ENCODE results near the gene RNF141.

Gene RNF141

DNA sequence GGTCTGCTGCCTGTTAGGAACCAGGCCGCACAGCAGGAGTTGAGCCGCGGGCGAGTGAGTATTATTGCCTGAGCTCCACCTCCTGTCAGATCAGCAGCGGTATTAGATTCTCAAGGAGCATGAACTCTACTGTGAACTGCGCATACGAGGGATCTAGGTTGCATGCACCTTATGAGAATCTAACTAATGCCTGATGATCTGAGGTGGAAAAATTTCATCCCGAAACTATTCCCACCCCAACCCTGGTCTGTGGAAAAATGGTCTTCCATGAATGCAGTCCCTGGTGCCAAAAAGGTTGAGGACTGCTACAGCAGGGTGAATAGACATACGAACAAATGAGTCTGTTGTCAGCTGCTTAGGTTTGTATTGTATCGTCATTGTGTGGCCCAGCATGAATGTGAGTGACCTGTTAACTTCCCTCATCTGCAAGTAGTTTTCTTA, 29.8 kb downstream of the RNF141 start:
- no peaks in the 10 kb centered on the region for H3K4me1 ChIP-seq (ENCODE audit: insufficient read depth, low read length)
- H3K27me3 ChIP-seq (ENCODE audit: insufficient read depth, low read length, poor library complexity), result no peaks in the 10 kb centered on the region
- no peak overlapping the region for H3K4me2 ChIP-seq (ENCODE audit: insufficient read depth, low read length)
- H4K20me1 ChIP-seq (ENCODE audit: insufficient read depth, low read length), result no peaks in the 10 kb centered on the region
- no peak for DNase-seq
- no peak overlapping the region for H3K27ac ChIP-seq (ENCODE audit: low read length)
- H3K79me2 ChIP-seq (ENCODE audit: insufficient read depth, low read length), result no peaks in the 10 kb centered on the region
- H2AFZ ChIP-seq (ENCODE audit: low read depth, low read length), result no peak overlapping the region
- H3K4me3 ChIP-seq (ENCODE audit: low read depth in 1 of 2, low read length in 2 of 2), result no peak overlapping the region
- TF ChIP-seq, protein P1, sequence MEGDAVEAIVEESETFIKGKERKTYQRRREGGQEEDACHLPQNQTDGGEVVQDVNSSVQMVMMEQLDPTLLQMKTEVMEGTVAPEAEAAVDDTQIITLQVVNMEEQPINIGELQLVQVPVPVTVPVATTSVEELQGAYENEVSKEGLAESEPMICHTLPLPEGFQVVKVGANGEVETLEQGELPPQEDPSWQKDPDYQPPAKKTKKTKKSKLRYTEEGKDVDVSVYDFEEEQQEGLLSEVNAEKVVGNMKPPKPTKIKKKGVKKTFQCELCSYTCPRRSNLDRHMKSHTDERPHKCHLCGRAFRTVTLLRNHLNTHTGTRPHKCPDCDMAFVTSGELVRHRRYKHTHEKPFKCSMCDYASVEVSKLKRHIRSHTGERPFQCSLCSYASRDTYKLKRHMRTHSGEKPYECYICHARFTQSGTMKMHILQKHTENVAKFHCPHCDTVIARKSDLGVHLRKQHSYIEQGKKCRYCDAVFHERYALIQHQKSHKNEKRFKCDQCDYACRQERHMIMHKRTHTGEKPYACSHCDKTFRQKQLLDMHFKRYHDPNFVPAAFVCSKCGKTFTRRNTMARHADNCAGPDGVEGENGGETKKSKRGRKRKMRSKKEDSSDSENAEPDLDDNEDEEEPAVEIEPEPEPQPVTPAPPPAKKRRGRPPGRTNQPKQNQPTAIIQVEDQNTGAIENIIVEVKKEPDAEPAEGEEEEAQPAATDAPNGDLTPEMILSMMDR (IDR thresholded peaks at IDR 0.05; ENCODE audit: borderline replicate concordance, extremely low read depth, low read length, poor library complexity, severe bottlenecking), result no peak
- TF ChIP-seq EZH2 (IDR thresholded peaks at IDR 0.05; ENCODE audit: borderline replicate concordance, low read depth, low read length, severe bottlenecking), result no peak
- no peak for ATAC-seq (ENCODE audit: insufficient read depth, low read depth)
- no peak overlapping the region for H3K9ac ChIP-seq (ENCODE audit: low read depth, low read length)
- H3K36me3 ChIP-seq (ENCODE audit: insufficient read depth, low read length), result peaks cover 25% of the 10 kb centered on the region
- no peaks in the 10 kb centered on the region for H3K9me3 ChIP-seq (ENCODE audit: insufficient read depth, low read length, severe bottlenecking)

DNA sequence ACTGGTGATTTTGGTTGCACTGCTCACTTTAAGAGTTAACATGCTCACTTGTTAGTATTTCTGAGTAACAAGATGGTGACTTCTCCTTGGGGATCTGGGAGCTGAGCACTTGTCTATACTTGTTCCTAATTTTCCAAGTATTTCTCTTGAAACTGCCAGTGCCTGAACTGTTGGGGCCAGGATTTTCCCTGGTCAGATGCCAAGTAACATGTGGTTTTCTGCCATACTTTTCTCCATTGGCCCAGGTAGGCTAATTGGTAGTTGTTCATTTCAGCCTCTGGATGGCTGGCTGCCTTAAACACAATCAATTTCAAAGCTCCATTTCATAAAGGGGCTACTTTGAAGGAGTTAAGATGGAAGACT, 35.0 kb downstream of the RNF141 start:
- no peak overlapping the region for H3K4me3 ChIP-seq (ENCODE audit: low read depth in 1 of 2, low read length in 2 of 2)
- DNase-seq, result no peak
- H3K4me2 ChIP-seq (ENCODE audit: insufficient read depth, low read length), result no peak overlapping the region
- no peak overlapping the region for H3K9ac ChIP-seq (ENCODE audit: low read depth, low read length)
- no peak overlapping the region for H3K27ac ChIP-seq (ENCODE audit: low read length)
- no peaks in the 10 kb centered on the region for H3K4me1 ChIP-seq (ENCODE audit: insufficient read depth, low read length)
- no peaks in the 10 kb centered on the region for H4K20me1 ChIP-seq (ENCODE audit: insufficient read depth, low read length)
- no peaks in the 10 kb centered on the region for H3K9me3 ChIP-seq (ENCODE audit: insufficient read depth, low read length, severe bottlenecking)
- no peaks in the 10 kb centered on the region for H3K27me3 ChIP-seq (ENCODE audit: insufficient read depth, low read length, poor library complexity)
- TF ChIP-seq, protein P1 (IDR thresholded peaks at IDR 0.05; ENCODE audit: borderline replicate concordance, extremely low read depth, low read length, poor library complexity, severe bottlenecking), result no peak
- TF ChIP-seq EZH2 (IDR thresholded peaks at IDR 0.05; ENCODE audit: borderline replicate concordance, low read depth, low read length, severe bottlenecking), result no peak
- no peak for ATAC-seq (ENCODE audit: insufficient read depth, low read depth)
- H3K36me3 ChIP-seq (ENCODE audit: insufficient read depth, low read length), result peaks cover 40% of the 10 kb centered on the region
- H2AFZ ChIP-seq (ENCODE audit: low read depth, low read length), result no peak overlapping the region
- H3K79me2 ChIP-seq (ENCODE audit: insufficient read depth, low read length), result no peaks in the 10 kb centered on the region

DNA sequence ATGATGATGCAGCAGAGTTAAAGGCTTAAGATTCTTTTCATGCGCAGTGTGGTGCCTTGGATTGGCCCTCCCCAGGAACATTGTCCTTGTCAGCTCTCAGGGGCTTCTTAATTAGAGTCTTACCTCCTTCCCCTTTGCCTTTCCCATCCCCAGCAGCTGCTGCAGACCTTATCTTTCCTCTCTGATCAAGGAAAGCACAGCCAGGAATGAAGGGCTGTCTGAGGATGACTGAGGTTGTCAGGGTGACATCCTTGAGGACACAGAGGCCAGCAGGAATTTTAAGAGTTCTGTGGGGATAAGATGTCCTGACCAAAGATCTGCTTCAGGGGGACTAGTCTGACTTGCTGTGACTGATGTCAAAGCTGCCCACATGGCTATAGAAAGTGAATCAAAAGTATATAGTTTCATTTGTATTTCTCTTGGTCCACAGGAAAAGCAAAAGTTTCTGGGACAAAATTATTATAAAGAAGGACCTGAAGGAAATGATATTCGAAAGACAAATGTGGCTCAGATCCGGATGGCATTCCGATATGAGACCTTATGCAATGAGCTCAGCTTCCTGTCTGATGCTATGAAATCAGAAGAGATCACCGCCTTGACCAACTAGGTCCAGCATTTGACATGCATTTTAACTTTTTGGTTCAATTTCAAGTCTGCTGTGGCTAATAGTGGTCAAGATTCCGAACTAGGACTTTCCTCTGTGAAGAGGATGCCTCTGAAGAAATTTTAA, 35.5 kb downstream of the RNF141 start:
- H3K4me3 ChIP-seq (ENCODE audit: low read depth in 1 of 2, low read length in 2 of 2), result no peak overlapping the region
- no peaks in the 10 kb centered on the region for H3K27me3 ChIP-seq (ENCODE audit: insufficient read depth, low read length, poor library complexity)
- TF ChIP-seq EZH2 (IDR thresholded peaks at IDR 0.05; ENCODE audit: borderline replicate concordance, low read depth, low read length, severe bottlenecking), result no peak
- TF ChIP-seq, protein P1 (IDR thresholded peaks at IDR 0.05; ENCODE audit: borderline replicate concordance, extremely low read depth, low read length, poor library complexity, severe bottlenecking), result no peak
- no peak overlapping the region for H2AFZ ChIP-seq (ENCODE audit: low read depth, low read length)
- H4K20me1 ChIP-seq (ENCODE audit: insufficient read depth, low read length), result no peaks in the 10 kb centered on the region
- no peaks in the 10 kb centered on the region for H3K9me3 ChIP-seq (ENCODE audit: insufficient read depth, low read length, severe bottlenecking)
- no peak overlapping the region for H3K27ac ChIP-seq (ENCODE audit: low read length)
- no peak overlapping the region for H3K9ac ChIP-seq (ENCODE audit: low read depth, low read length)
- ATAC-seq (ENCODE audit: insufficient read depth, low read depth) (no peak), DNase-seq (no peak)
- H3K4me1 ChIP-seq (ENCODE audit: insufficient read depth, low read length), result no peaks in the 10 kb centered on the region
- H3K4me2 ChIP-seq (ENCODE audit: insufficient read depth, low read length), result no peak overlapping the region
- peaks cover 42% of the 10 kb centered on the region for H3K36me3 ChIP-seq (ENCODE audit: insufficient read depth, low read length)
- no peaks in the 10 kb centered on the region for H3K79me2 ChIP-seq (ENCODE audit: insufficient read depth, low read length)
